Forelimb muscle (tissue), 1 donor: Measurements from ENCODE around the gene ILKAP. TPM values are rescaled to one million over a fixed set of nuclear protein-coding genes. Genes with fewer than 3 reads are reported as not detected.

Experiments used
- DNase-seq: peaks from one replicate; pipeline ENCODE4 v3.0.0-alpha.2; 2013; ENCODE audit warnings: low read depth
- polyA plus RNA-seq: library from polyadenylated mRNA; unstranded; fragments of 120-200 nt; gene quantifications from one replicate; pipeline ENCODE4 v1.2.1, GENCODE V29; 2013; ENCODE audit not compliant: insufficient read length

Gene ILKAP
- polyA plus RNA-seq, 1 donor, result 35.1 TPM

DNA sequence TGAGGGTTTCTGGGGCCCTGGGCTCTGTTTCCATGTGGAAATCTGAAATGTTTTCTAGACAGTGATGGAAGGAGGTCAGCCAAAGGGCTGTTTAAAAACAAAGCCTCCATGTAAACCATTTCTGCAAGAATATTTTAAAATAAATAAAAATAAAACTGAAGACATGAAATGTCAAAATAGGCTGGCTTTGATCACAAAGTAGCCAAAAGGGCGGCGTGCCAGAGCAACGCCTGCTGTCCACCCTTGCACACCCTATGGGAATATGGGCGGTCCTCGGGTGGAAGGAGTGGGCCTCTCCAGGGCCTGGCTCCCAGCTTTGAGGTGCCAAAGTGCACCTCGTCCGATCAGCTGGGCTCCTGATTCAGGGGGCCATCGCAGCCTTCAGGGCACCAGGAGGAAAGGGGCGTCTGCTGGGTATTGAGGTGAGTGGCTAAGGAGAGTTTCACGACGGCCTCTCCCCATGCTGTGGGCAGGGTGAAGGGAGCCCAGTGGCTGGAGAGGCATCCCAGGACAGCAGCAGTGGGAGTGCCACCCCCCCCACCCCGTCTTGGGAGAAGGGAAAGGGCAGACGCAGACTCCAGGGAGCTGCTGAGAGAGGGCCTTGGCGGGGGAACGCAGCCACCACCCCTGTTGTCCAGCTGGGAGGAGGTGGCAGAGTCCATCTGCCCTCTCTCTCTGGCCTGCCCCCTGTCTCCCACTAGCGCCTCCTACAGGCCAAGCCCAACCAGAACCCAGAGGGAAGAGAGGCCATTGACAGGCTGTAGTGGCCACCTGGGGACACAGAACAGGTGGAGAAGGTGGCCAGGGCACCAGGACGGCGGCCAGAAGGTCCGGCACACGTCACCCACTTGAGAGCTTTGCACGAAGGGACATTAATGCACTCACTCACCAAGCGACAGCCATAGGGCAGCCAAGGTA lies 50.5 kb downstream of the ILKAP start:
- no peak for DNase-seq

DNA sequence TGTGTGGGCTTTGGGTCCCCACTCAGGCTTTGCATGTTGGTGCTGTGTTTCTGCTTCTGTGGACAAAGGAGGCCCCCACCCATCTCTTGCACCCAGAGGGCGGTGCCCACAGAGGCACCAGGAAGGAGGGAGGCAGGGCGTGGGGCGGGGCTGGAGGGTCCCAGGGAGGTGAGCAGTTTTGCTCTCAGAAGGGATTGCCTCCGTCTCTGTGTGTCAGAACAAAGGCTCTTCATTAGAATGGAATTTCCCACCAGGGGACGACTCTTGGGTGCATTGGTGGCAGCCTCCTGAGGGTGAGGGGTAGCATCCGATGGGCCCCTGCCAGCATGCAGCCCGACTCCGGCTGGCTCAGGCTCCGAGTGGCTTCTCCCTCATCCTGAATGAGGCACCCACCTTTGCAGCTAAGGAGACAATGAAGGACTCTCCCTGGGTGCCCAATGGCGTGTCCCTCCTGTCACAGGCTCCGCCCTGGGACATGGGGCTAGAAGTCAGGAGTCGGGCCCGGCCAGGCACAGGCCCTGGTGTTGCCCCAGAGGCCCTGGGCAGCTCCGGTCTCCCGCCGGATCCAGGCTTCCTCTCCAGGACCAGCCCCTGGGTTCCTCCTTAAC lies 51.8 kb downstream of the ILKAP start:
- DNase-seq, result no peak

DNA sequence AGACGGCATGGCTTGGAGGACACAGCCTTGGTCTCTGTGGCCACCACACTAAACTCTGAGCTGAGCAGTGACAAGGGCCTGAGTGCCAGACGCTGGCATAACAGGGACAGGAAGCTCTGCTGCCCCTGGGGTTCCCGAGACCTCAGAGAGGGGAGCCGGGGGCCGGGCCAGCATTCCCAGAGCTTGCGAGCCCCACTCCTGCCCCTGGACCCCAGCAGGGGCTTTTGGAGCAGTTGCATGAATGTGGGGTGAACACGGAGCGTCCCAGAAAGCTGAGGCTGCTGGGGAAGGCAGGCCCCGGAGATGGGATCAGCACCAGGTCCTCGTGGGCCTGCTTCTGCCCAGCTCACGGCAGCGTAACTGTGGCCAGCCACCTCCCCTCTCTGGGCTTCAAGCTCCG lies 52.3 kb downstream of the ILKAP start:
- no peak for DNase-seq

DNA sequence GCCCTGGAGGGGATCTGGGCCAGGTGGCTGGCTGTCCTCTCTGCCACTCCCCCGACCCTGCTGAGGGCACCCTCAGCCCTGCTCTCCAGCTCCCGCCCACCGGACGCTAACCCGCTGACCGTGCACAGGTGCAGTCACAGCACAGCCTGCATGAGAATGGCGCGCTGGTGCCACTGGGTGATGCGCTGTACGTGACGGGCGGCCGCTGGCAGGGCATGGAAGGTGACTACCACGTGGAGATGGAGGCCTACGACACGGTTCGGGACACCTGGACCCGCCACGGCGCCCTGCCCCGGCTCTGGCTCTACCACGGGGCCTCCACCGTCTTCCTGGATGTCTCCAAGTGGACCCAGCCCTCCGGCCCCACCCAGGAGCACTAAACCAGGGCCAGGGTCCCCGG lies 52.8 kb downstream of the ILKAP start:
- no peak for DNase-seq

DNA sequence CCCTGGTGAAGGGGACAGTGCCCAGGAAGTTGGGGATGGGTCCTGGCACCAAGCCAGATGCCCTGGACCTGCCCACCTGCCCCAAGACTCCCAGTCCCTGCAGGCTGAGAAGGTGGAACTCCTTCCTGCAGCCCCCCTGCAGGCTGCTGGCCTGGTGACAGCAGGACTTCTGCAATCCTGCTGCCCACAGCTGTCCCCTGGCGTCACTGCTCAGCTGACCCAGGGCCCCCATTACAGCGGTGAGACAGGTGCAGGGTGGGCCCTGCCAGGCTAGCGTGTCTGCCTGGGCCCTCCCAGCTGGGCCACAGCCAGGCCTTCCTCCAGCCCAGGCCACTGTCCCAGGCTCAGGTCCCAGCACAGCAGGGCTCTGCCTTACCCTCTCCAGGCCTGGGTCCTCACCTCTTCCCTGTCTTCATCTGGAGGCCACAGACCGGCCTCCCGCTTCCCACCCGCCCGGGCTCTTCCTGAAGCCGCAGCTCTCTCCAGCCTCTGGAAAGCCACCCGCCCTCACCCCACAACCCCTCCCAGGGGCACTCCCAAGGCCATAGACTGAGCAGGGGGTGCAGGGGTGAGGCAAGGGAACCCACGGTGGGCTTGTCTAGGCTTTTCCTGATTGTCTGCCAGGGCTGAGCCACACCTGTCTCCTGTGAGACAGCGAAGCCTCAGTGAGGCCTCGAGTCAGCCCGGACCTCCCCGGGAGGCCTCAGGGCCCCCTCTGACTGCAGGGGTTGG lies 53.5 kb downstream of the ILKAP start:
- no peak for DNase-seq

DNA sequence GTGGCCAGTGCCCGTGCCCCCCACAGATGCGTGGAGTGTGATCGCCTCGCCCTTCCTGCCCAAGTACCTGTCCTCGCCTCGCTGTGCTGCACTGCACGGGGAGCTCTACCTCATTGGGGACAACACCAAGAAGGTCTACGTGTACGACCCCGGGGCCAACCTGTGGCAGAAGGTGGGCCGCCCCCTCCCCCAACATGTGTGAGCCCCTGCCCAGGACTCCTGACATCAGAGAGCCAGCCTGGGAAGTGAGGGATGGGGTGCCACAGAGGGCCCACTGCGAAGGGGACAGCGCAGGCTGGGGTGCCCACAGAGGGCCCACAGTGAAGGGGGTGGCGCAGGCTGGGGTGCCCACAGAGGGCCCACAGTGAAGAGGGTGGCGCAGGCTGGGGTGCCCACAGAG lies 54.5 kb downstream of the ILKAP start:
- no peak for DNase-seq

DNA sequence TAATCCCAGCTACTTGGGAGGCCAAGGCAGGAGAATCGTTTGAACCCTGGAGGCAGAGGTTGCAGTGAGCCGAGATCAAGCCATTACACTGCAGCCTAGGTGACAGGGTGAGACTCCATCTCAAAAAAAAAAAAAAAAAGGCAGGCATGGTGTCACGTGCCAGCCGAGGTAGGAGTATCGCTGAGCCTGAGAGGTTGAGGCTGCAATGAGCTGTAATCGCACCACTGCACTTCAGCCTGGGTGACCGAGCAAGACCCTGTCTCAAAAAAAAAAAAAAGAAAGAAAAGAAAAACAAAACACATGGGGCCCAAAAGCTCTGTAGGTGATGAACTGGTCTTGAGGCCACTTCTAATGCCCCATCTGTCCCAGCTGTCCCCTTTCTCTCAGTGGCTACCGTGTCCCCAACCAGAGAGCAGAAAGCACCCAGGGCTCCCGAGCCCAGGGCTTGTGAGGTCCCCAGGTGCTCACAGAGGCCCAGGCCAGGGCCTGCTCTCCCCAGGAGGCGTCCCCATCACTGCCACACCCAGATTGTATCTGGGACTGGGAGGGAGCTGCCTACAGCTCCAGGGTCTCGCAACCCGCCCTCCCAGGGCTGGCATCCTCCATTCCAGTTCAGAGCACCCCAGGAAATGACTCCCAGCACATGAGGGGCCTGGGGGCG lies 56.5 kb downstream of the ILKAP start:
- DNase-seq, result no peak

DNA sequence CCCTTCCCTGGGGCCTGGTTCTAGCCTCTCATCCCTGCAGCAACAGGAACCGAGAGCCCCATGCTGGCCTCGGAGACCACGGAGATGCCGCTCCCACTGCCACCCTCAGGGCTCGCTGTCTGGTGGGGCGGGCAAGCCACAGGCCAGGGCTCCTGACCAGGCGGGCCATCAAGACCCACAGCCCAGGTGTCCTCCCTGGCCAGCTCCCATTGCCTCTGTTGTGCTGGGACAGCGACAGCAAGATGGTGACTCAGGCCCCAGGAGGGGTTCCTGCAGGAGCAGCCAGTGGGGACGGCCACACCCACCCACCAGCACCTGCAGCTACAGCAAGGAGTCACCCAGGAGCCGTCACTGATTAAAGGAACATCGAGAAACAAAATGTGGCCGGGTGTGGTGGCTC lies 57.6 kb downstream of the ILKAP start:
- DNase-seq, result no peak

DNA sequence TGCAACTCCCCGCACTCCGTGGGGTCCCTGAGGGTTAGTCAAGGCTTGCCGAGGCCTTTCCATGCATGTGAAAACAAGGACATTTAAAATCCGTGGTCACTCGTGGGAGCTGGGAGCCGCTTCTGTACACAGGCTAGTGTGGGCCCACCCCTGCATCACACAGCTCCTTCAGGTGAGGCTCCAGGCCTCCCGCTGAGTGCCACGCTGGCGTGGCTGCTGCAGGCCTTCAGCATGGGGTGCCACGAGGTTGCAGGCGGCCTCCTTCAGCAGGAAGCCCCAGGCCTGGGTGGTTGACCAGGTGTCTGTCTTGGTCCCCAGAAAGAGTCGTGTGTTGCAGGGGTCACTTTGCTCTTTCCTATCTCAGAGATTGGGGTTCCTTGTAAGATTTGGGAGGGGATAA lies 58.4 kb downstream of the ILKAP start:
- DNase-seq, result no peak

DNA sequence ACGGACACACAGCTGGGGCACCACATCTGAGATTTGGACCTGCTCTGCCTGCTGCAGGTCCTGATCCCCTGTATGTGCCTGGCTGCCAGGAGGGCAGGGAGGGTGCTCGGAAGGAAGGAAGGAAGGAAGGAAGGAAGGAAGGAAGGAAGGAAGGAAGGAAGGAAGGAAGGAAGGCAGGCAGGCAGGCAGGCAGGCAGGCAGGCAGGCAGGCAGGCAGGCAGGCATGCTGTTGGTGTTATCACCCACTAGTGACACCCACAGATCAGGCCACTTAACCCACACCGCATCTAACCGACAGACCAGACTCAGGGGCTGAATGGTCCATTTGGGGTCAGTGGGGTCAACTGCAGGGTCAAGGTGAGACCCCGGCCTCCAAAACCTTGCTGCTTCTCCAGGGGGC lies 59.2 kb downstream of the ILKAP start:
- DNase-seq, result no peak

DNA sequence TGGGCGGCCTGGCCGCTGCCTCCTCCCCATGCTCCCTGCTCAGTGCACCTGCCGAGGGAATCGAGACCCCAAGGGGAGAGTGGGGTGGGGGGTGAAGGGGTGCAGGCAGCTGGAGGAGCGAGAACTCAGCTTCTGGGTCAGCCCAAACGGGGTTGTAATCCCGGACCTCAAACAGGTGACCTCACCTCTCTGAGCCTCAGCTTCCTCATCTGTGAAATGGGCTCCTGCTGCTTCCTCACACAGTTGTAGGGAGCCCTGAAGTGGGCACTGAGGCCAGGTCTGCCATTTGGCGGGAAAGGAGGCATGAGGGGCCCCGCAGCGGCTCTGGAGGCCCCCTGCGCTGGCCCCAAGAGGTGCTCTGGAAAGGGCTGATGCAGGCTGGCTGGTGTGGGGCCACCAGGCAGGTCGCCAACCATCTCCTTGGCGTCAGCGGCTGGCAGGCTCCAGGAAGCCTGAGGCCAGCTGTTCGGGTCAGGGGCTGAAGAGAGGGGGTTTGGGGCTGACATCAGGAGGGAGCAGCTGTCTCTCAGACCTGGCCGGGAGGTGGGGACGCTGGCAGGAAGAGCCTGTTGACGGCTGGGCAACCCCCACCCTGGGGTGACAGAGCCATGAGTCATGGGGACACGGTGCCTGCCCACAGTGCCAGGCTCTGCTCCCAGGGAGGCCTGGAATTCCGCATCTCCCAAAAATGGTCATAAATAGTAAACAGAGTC lies 60.1 kb downstream of the ILKAP start:
- no peak for DNase-seq

DNA sequence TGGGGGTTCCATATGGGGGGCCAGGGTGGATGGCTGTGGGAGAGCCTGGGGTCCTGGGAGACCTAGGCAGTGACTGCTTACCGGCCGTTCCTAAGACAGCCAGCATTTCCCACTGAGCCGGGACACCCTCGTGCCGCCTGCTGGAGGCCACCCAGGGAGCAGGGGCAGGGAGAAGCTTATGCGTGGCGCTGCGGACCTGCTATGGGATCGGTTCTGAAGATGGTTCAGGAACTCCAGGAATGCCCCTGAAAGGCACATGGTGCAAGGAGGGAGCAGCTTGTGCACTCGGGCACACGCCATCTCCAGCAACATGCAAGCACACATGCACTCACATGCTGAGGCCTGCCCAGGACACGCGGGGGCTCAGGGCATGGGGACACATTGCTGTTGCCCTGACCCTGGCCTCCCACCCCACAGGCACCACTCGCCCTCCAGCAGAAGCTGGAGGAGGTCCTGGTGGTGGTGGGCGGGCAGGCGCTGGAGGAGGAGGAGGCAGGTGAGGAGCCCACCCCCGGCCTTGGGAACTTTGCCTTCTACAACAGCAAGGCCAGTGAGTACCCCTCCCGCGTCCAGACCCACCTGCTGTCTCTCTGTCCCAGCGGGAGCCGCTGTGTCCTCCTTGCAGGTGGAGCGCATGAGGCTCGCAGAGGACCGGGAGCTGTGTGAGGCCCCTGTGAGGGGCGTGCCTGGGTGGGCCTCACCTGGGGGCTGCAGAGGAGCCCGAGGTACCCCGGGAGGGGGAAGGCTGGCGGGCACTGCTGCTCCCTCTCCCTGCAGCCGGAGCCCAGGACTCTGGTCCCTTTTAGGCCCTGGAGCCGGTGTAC lies 60.9 kb downstream of the ILKAP start:
- DNase-seq, result no peak

DNA sequence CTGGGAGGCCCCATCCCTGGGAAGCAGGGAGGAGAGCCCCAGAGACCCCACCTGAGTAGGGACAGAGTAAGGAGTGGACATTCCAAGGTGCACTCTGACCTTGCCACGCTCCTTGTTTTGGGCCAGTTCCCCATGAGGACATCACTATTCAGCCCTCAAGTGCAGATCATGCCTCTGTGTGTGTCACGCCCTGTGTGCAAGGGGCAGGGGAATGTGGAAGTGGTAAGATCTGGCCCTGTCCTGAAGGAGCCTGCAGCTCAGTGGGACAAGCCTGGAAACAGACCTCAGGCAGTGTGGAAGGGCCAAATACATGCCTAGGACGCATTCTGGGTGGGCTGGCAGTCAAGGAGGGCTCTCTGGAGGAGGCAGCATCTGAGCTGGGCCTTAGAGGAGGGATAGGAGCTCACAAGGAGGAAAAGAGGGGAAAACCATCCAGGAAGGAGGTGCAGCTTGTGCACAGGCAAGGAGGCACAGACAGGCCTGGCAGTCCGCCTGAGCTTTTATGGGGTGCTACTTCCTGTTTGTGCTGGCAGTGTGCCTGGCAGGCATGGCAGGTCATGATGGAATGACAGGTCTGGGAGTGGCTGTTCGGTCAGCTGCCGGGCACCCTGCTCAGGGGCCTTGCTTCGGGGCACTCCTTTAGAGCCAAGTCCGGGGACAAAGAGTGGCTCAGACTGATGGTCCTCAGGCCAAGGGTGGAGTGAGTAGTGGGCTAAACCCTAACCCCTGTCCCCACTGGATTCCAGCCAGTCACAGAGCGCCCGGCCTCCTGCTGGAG lies 61.8 kb downstream of the ILKAP start:
- DNase-seq, result no peak

DNA sequence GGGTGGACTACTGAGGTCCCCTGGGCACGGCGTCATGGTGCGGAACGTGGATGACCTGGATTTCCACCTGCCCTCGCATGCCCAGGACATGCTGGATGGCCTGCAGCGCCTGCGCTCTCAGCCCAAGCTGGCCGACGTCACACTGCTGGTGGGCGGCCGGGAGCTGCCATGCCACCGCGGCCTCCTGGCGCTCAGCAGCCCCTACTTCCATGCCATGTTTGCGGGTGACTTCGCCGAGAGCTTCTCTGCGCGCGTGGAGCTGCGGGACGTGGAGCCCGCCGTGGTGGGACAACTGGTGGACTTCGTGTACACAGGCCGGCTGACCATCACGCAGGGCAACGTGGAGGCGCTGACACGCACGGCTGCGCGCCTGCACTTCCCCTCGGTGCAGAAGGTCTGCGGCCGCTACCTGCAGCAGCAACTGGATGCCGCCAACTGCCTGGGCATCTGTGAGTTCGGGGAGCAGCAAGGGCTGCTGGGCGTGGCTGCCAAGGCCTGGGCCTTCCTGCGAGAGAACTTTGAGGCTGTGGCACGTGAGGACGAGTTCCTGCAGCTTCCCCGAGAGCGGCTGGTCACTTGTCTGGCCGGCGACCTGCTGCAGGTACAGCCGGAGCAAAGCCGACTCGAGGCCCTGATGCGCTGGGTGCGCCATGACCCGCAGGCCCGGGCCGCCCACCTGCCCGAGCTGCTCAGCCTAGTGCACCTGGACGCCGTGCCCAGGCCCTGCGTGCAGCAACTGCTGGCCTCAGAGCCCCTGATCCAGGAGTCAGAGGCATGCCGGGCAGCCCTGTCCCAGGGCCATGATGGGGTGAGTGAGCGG lies 62.6 kb downstream of the ILKAP start:
- no peak for DNase-seq

DNA sequence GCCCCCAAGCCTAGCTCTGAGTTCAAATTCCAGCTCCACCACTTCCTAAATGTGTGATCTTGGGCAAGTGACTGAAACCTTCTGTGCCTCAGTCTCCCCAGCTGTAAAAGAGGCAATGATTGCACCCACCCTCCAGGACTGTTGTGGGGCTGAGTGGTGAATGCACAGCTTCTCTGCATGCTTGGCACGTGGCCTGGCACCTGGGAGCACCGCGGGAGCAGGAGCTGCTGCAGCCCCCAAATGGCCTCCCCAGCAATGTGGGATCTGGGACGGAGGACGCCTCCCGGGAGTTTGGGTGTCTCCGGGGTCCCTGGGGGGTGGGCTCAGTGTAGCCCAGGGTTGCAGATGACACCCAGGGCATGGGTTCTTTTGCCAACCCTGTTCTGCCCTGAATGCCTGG lies 63.5 kb downstream of the ILKAP start:
- DNase-seq, result no peak

DNA sequence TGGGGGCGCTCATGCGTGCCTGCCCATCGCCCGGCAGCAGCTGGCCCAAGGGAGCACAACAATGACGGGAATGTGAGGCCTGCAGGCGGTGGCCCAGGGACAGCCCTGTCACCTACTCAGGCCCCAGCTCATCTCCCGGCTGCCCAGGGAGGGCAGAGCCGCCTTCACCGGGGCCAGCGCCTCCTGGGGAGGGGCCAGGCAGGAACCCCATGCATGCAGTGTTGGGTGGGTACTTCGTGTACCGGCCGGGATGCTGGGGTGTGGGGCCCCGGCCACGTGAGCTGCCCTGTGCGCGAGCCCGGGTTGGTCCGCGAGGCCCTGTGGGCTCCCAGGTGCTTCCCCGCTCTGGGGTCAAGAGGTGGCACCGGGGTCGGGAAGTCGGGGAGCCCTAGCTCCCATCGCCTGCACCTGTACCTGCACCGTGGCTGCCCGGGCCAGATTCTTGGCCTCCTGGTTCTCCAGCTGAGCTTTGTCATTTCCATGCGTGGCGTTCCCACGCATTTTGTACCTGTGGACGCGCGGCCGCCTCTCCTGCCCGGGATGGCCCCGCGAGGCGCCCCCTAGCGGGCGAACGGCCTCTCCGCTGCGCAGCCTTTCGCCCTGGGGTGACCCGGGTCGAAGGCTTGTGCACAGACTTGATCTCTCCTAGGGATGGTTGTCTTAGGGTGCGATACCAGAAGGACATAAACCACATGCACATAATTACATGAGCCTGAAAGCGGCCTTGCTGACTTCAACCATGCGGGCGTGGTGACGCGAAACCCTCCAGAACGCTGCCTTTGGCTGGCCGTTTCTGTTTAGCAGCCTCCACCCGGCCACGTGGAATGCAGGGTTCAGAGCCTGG lies 64.1 kb downstream of the ILKAP start:
- DNase-seq, result no peak

DNA sequence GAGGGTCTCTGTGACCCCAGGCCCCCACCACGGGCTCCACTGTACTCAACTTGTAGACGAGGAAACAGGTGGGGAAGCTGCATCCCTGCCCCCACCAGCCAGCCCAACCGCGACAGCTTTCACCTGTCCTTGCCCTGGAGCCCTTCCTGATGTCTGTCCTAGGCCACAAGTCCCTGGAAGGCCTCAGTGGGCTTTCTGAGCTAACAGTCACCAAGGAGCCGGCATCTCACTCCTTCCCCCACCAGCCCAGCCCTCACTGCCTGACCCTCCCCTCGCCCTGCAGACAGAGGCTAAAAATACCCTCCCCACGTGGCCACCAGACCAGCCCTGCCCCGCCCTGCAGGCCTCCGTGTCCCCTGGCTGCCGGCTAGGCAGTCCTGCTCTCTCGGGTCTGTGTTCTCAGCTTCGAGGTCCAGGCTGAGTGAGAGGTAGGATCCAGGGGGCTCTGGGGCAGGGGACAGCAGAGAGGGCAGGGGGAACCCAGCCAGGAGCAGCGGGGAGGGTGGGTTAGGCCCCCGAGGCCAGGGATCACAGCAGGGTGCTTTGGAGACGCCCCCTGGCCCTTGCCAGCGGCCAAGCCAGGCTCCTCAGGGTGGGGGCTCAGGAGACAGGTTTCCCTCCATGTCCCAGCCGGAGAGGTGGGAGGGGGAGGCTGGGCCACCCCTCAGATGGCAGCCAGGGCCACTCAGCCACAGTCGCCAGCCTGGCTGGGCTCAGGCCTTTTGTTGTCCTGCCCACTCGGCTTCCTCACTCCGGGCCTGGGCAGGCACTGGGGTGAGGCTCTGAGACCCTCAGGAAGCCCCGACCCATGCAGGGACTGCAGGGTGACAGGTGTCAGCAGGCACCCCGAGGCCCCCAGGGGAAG lies 64.9 kb downstream of the ILKAP start, which contains the start of gene KLHL30:
TSS of gene KLHL30 (plus strand) at position 338 of the 865 bp plus-strand sequence. CDS start 2,087 bp downstream, outside the sequence.
- DNase-seq, result no peak
